Activated CD4-positive, CD25-positive, alpha-beta regulatory T cell treated with anti-CD3 and anti-CD28 coated beads, Interleukin-2, amount 50 U/mL, for 24 hours (primary cell): ENCODE results near the gene ENPP6.

Experiments
- ATAC-seq, 2 donors: fragments of 150-1000 bp; cut with Tn5 transposase; one replicate each; pipeline ENCODE4 v1.10.0; 2021; ENCODE audit warnings: mild to moderate bottlenecking in 1 of 2, moderate library complexity in 1 of 2

The ENPP6 gene

DNA sequence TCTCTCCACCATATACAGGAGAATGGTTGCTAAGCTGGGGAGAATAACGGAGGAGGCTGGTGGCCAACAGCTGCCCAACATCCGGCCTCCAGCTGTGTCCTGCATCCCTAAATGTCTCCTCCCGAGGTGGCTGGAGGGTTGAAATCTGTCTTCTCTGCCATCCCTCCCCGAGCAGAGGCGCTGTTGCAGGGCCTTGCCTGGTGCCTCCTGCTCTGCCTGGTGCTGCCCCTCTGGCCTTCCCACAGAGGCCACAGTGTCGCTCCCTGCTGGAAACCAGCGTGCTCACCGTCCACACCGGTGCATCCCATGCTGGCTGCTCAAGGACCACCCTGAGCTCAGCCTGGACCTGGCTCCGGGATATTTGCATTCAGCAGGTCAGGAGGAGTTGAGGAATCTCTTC, 115.2 kb downstream of the ENPP6 start:
- no peak for ATAC-seq

GRCh38 chr4:184101711-184102110, 116.0 kb downstream of the ENPP6 start:
- ATAC-seq, result no peak

DNA sequence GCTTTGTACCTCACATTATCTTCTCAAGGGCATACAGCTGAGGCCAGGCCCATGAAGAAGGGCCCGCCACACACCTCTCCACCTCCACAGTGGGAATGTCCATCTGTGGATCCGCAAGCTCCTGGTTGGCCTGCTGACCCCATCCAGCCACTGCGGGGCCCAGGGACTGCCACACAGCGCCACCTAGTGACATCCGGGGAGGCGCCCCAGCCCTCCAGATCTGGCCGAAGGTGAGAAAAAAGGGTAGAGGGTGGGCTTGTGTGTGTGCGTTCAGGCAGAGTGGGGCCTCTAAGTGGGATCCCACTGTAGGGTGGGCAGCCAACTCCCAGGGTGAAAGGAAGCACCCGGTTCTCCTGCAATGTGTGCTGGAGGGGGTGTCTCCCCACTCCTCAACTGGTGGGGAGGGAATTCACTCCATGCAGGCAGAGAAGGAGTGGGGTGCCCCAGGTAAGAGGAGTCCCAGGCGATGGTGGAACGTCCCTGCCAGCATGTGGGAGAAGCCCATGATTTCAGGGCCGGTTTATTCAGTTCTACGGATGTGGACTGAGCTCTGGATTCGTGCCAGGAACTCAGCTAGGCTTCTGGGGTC, 117.3 kb downstream of the ENPP6 start:
- ATAC-seq, result no peak

- no peak for ATAC-seq
Observed at GRCh38 chr4:184099535-184099966, 118.1 kb downstream of the ENPP6 start.

DNA sequence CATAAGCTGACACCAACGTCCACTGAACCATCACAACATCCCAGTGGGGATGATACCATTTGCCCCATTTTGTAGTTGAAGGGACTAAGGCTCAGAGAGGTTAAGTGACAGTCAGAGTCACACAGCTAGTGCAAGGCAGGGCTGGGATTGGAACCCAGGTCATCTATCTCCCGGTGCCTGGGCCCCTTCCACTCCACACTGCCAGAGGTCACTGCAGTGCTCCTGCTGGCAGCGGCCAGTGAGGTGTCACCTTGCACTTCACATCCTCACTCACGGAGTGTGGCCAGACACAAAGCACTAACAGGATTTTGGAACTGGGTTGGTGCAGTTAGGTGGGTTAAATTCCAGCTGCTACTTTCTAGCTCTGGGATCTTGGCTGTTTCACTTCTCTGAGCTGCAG, 118.7 kb downstream of the ENPP6 start:
- no peak for ATAC-seq

DNA sequence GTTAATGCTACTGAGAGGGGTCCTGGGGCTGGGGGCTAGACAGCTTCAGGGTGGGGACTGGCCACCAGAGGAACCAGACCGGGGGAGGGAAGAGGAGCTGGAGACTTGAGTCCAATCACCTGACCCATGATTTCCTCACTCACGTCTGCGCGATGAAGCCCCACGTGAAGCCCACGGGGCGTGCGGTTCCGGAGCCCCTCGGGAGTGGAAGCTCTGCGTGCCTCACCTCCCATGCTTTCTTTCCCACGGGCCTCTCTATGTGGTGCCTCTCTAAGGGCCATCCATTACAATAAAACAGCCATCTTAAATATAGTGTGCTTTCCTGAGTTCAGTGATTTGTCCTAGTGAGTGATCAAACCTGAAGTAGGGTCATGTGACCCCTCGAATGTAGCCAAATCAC, 119.9 kb downstream of the ENPP6 start:
- ATAC-seq, result no peak

GRCh38 chr4:184097241-184097605, 120.5 kb downstream of the ENPP6 start:
- no peak for ATAC-seq

DNA sequence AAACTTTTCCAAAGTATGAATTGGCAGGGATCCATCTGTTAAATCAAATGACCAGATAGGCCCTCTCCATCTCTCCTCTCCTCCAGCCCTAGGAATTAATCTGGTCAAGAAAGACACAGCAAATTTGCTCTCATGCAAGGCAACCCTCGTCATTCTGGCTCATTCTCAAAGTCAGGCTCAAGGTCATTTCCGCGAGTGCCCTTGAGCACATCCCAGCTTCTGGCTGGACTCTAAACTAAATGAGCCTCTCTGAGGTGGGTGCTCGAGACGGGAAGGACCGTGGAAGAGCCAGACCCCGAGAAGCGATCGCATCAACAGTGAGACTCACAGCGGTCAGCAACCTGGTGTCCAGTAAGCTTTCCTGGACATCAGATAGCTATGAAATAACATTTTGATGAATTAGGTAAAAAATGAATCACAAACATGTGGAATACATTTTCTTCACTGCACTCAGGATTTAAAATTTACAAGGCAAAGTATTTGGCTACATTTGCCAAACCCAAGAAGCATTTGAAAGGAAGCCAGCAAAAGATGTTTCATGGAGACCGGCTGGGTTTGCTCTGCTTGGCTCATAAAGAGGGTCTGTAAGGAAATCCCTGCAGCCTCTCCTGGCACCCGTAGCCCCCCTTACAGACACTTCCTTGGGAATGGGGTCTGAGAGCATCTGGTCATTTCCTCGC, 121.0 kb downstream of the ENPP6 start:
- no peak for ATAC-seq

- no peak for ATAC-seq
Observed at GRCh38 chr4:184094532-184095159, 123.0 kb downstream of the ENPP6 start.

DNA sequence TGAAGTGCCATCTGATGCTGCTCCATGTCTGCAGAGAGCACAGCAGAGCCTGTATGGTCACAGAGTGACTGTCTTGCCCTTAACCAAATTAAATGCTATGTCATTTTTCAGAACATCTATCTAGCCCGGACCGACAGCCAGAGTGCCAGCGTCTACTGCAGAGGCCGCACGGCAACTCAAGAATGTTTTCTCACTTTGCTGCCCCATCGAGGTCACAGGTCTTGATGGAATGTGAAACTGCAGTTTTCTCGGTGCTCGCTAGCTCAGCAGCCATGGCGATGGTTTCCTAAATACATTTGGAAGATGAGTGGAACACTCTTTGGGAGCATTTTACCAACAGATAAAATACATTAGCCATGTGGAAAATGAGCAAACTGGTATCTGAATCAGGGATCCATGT, 125.7 kb downstream of the ENPP6 start:
- no peak for ATAC-seq

DNA sequence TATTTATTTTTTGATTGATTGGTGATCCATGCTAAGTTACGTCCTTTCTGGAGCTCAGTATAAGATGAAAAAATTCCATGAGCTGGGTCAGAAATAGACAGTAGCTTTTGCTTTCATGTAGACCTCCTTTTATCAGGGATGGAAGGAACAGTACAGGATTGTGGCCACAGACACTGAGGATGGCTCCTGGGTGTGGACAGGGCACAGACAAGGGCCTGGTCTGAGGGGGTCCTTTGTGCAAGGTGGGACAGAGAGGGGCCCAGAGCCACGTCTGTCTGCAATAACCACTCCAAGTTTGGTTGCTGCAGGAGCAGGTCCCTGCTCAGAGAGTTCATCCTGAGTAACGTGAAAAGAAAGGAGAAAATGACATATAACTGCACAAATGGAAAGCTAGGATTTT, 127.1 kb downstream of the ENPP6 start:
- no peak for ATAC-seq

- no peak for ATAC-seq
Observed at GRCh38 chr4:184080674-184081073, 137.0 kb downstream of the ENPP6 start.

DNA sequence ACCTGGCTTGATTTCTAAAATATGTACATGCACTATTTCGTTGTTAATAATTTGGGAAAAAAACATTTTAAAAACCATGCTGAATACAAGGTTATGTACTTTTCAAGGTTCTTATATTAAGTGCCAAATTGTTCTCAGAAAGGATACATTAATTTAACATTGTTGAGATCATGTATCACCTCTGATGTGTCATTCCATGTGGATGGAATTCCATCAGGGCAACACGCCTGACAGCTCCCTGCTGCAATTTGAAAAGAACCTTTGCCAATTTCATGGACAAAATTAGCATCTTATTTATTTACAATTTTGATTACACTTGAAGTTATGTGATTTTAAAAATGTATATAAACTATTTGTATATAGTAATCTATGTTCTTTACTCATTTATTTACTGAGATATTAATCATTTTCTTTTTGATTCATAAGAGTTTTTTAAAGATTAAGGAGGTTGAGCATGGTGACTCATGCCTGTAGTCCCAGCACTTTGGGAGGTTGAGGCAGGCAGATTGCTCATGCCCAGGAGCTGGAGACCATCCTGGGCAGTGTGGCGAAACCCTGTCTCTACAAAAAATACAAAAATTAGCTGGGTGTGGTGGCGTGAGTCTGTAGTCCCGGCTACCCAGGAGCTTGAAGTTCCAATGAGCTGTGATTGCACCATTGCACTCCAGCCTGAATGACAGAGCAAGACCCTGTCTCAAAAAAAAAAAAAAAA, 142.8 kb downstream of the ENPP6 start:
- ATAC-seq, result no peak

DNA sequence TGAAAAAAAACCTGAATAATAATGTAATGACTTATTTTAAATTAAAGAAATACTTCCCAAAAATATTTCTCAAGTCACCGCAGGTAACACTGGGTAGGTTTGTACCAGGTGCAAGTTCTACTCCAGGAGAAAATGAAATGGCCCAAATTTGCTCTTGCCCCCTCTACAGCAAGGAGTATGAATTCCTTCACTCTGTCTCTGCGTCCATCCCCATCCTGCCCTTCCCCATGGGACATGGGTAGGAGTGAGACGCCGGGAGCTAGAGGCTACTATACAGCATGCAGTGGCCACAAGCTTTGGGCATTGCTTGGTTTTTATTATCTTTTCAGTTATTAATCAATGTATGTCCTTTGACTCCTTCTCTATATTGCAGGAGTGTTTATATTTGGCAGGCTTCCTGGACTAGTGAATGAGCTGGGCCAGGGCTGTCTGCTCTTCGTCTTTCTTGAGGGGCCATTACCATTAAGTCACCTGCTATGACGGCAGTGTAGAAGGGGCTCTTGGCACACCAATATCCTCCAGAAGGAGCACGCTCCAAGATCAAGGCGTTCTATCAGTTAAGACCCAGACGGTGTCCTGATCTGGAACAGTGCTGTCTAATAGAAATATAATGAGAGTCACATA, 149.6 kb downstream of the ENPP6 start:
- no peak for ATAC-seq

DNA sequence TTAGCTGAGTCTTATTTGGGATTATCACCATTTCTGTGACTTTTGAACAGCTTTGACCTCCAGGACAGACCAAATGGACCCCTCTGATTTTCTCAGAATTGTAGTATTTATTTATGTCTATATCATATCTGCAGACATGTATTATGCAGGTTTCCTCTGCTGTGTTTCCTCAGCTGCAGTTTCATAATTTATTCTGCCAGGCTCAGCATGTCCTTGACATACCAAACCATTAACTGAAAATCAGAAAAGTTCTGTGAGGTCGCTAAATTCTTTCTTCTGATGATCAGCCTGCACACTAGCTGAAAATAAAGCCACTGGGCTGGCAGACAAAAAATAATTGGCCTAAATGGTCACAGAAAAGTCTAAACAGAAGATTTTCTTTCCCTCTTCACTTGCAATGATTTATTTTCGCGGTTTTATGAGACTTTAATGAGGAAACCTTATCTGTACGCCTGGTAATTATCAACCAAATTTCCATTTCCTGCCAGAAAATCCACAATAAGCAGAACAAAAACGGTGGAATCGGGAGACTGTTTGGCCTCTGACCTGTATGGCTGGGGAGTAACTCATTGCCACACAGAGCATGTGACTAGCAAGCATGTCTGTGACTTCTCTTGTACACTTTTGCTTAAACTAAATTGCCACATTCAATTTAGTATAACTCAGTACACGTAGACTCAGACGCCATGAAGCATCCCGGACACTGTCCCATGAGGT, 150.9 kb downstream of the ENPP6 start:
- no peak for ATAC-seq

- no peak for ATAC-seq
Observed at GRCh38 chr4:184064877-184065276, 152.8 kb downstream of the ENPP6 start.

- no peak for ATAC-seq
Observed at GRCh38 chr4:184062769-184063168, 154.9 kb downstream of the ENPP6 start.

DNA sequence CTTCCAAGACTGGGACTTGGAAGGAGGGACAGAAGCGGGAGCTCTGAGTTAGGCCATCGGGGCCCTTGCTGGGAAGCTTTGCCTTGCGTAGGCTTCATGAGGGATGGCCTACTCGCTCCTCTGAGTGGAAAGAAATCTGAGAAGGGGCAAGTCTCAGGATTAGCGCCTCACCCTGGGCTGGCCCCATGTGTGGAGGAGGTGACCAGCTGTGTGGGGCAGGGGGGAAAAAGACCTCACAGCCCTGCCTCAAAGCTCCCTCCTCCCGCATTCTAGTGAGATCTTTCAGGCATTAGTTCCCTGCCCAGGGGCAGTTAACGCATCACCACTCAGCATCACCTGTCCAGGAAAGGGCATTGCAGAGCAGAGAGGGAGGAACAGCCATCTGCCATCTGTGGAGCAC, 156.1 kb downstream of the ENPP6 start:
- no peak for ATAC-seq

DNA sequence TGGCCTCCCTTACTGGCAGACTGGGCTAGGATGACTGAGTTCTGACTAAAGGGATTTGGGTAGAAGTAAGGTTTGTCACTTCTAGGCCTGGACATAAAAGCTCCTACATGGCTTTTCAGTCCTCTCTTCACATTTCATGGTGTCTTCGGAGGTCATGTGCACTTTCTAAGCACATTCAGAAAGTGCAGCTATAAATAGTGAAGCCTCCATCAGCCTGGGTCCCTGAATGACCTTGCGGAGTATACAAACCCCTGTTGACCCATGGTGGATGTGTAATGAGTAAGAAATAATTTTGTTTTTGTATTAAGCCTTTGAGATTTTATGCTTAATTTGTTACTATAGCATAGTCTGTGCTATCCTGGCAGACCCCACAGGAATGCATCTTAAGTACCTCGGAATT, 158.6 kb downstream of the ENPP6 start:
- ATAC-seq, result no peak

DNA sequence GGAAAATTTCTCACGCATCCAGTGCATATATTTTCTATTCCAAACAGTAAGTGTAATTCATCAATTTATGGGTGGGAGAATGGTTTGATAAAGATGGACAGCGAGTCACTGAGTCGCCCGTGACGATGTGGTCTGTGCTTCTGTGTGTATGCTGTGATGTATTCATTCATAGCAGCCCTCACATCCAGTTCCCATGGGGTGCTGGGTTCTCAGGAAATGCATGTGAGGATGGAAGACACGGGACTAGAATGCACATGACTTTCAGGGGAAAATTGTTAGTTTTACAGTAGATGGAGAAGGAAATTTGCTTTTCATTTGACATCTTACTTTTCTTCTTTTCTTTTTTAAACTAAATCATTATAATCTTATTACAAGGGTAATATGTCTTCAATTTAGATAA, 159.6 kb downstream of the ENPP6 start:
- ATAC-seq, result no peak

- no peak for ATAC-seq
Observed at GRCh38 chr4:184056877-184057276, 160.8 kb downstream of the ENPP6 start.

DNA sequence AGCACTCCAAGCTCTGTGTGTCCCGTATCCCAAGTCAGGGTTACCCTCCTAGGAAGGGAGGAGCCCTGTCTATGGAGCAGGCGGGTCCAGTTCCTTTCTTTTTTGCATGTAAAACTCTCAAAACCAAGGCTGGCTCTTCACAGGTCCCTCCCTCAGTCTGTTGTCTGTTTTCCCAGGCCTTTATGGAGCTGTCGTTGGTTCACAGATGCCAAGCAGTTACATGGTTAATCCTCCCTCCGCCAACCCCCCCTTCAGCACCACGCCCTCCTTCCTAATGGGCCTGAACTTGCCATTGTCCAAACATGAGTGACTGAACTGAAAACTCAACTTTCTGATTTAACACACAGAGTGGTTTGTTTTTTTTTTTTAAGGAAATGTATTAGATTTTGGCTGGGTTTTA, 164.2 kb downstream of the ENPP6 start:
- no peak for ATAC-seq

- no peak for ATAC-seq
Observed at GRCh38 chr4:184052616-184053015, 165.1 kb downstream of the ENPP6 start.
